GM12878 (cell line): ENCODE data around the gene C1QTNF12. TPM values are rescaled to one million over a fixed set of nuclear protein-coding genes. Genes with fewer than 3 reads are reported as not detected.
A peak's percentile ranks its signal among the peaks of the same experiment; 100 is the strongest.

Source experiments
- ATAC-seq: fragments of 200-7000 bp; cut with Tn5 transposase; 3 replicates; pipeline ENCODE4 v1.9.1; 2020; ENCODE audit warnings: mild to moderate bottlenecking, moderate library complexity
- BruUV-seq: library from RNA; stranded (reverse); fragments of 400-500 nt; replicated peaks from 2 replicates; lab custom pipeline; 2021; lab: Mats Ljungman, UMichigan
- CTCF ChIA-PET: fragments of 300-600 bp; sonication (Branson Sonifier 250); formaldehyde crosslinking; extraction: SDS; loops from one replicate; lab custom pipeline; 2021; ENCODE audit warnings: inconsistent platforms; lab: Yijun Ruan, JAX
- POLR2A ChIA-PET: fragments of 350-600 bp; formaldehyde crosslinking; extraction: SDS; loops from one replicate; lab custom pipeline; 2021; ENCODE audit warnings: inconsistent platforms; lab: Charles Lee
- RAD21 ChIA-PET: fragments of 300-600 bp; sonication (Branson Sonifier 250); formaldehyde crosslinking; loops from one replicate; lab custom pipeline; 2023; ENCODE audit warnings: antibody characterized with exemption; ENCODE audit not compliant: unreplicated experiment; lab: Charles Lee
- SMC1A ChIA-PET: fragments of 300-600 bp; sonication (Branson Sonifier 250); formaldehyde crosslinking; loops from one replicate; lab custom pipeline; 2023; ENCODE audit not compliant: unreplicated experiment, uncharacterized antibody; lab: Charles Lee
- DNase-seq: peaks from one replicate; pipeline ENCODE4 v3.0.0-alpha.2; 2011; ENCODE audit warnings: low read depth, low spot score
- FAIRE-seq: peaks from 3 replicates; lab custom pipeline; 2011; peaks lifted over from hg19 to GRCh38; lab: Jason Lieb, UNC
- H2AFZ ChIP-seq: 2 replicates; pipeline ENCODE4 v1.6.0; 2011; ENCODE audit warnings: low read depth, low read length, control low read depth; ENCODE audit not compliant: control insufficient read depth
- H3K27ac ChIP-seq: 2 replicates; pipeline ENCODE4 v1.5.1; 2011; ENCODE audit warnings: control low read depth; ENCODE audit not compliant: control insufficient read depth, insufficient read depth
- H3K27me3 ChIP-seq, 2 experiments: replicated peaks in 1 of 2; 2 replicates each; pipeline versions ENCODE4 v1.6.0 to v1.6.1; 2011; ENCODE audit warnings: low read length in 1 of 2; ENCODE audit not compliant: control insufficient read depth in 2 of 2, insufficient read depth in 2 of 2
- H3K36me3 ChIP-seq, 2 experiments: 2 replicates each; pipeline ENCODE4 v1.5.1; 2011; ENCODE audit warnings: low read length in 1 of 2; ENCODE audit not compliant: control insufficient read depth in 2 of 2, insufficient read depth in 2 of 2
- H3K4me1 ChIP-seq: 2 replicates; pipeline ENCODE4 v1.6.1; 2011; ENCODE audit warnings: mild to moderate bottlenecking, low read length, moderate library complexity, mixed read lengths; ENCODE audit not compliant: control insufficient read depth, insufficient read depth
- H3K4me2 ChIP-seq: 2 replicates; pipeline ENCODE4 v1.6.0; 2011; ENCODE audit warnings: control low read depth; ENCODE audit not compliant: control insufficient read depth, insufficient read depth
- H3K4me3 ChIP-seq: fragments of 200-600 bp; sonication (generic); 2 replicates; pipeline ENCODE4 v1.5.1; 2016
- H3K79me2 ChIP-seq: 2 replicates; pipeline ENCODE4 v1.6.0; 2011; ENCODE audit warnings: low read length; ENCODE audit not compliant: control insufficient read depth, insufficient read depth
- H3K9ac ChIP-seq: 2 replicates; pipeline ENCODE4 v1.8.0; 2011; ENCODE audit warnings: low read length, control low read depth, mixed read lengths; ENCODE audit not compliant: control insufficient read depth, insufficient read depth
- H3K9me3 ChIP-seq: replicated peaks from 3 replicates; pipeline ENCODE4 v1.5.1; 2011; ENCODE audit warnings: mild to moderate bottlenecking, low read length; ENCODE audit not compliant: control insufficient read depth, insufficient read depth
- H4K20me1 ChIP-seq: 2 replicates; pipeline ENCODE4 v1.6.0; 2011; ENCODE audit not compliant: control insufficient read depth, insufficient read depth
- BCLAF1 ChIP-seq: fragments of 450-650 bp; IDR thresholded peaks from 2 replicates; pipeline ENCODE4 v1.6.1; 2017; ENCODE audit warnings: antibody characterized with exemption, mild to moderate bottlenecking, moderate library complexity
- CBX5 ChIP-seq: sonication (generic); IDR thresholded peaks from 2 replicates; pipeline ENCODE4 v1.6.1; 2016; ENCODE audit warnings: low read depth, moderate library complexity, mild to moderate bottlenecking, inconsistent platforms
- ELK1 ChIP-seq: IDR thresholded peaks from 2 replicates; pipeline ENCODE4 v1.6.1; 2012; ENCODE audit warnings: low read depth, low read length, improper control_type of control experiment
- GABPA ChIP-seq: IDR thresholded peaks from 2 replicates; pipeline ENCODE4 v1.6.1; 2014; ENCODE audit warnings: antibody characterized with exemption, low read depth, mild to moderate bottlenecking, inconsistent platforms
- HSF1 ChIP-seq: fragments of 150-350 bp; IDR thresholded peaks from 2 replicates; pipeline ENCODE4 v1.6.1; 2014; ENCODE audit warnings: mild to moderate bottlenecking, low read depth, low read length
- IKZF2 ChIP-seq, 2 experiments: fragments of 450-650 bp; IDR thresholded peaks; 2 replicates each; pipeline ENCODE4 v1.6.1; 2017; ENCODE audit warnings: mild to moderate bottlenecking in 2 of 2, moderate library complexity in 2 of 2
- KDM1A ChIP-seq: fragments of 200-600 bp; sonication (generic); IDR thresholded peaks from 2 replicates; pipeline ENCODE4 v1.6.1; 2016; ENCODE audit warnings: borderline replicate concordance
- MEF2A ChIP-seq: IDR thresholded peaks from 2 replicates; pipeline ENCODE4 v1.6.1; 2011; ENCODE audit warnings: low read depth, mild to moderate bottlenecking, low read length, moderate library complexity; ENCODE audit not compliant: insufficient read depth
- MXI1 ChIP-seq: fragments of 150-350 bp; IDR thresholded peaks from 2 replicates; pipeline ENCODE4 v1.6.1; 2011; ENCODE audit warnings: low read depth, mild to moderate bottlenecking, inconsistent platforms, low read length, improper control_type of control experiment
- SIX5 ChIP-seq: IDR thresholded peaks from 2 replicates; pipeline ENCODE4 v1.6.1; 2011; ENCODE audit warnings: mild to moderate bottlenecking, low read depth, low read length, moderate library complexity; ENCODE audit not compliant: severe bottlenecking
- TCF7 ChIP-seq: IDR thresholded peaks from 2 replicates; pipeline ENCODE4 v1.6.1; 2014; ENCODE audit warnings: antibody characterized with exemption, borderline replicate concordance
- YY1 ChIP-seq: IDR thresholded peaks from 2 replicates; pipeline ENCODE4 v1.6.1; 2011; ENCODE audit warnings: low read depth, mild to moderate bottlenecking, low read length
- ZSCAN29 ChIP-seq: fragments of 450-650 bp; IDR thresholded peaks from 2 replicates; pipeline ENCODE4 v1.6.1; 2017; ENCODE audit warnings: mild to moderate bottlenecking, moderate library complexity
- WGBS: methylation state at CpG from one replicate; pipeline ENCODE4 v1.1.6; 2016; ENCODE audit warnings: low lambda C conversion rate; ENCODE audit not compliant: insufficient replicate concordance, insufficient coverage; ENCODE audit errors: missing lambda C conversion rate; 5-methylcytosine and 5-hydroxymethylcytosine counted together
- in situ Hi-C: fragments of 300-500 bp; cut with MboI; formaldehyde crosslinking; loops from 9 replicates; pipeline ENCODE4 v1.14.3; 2018; ENCODE audit warnings: mixed read lengths
- intact Hi-C: fragments of 100-400 bp; cut with micrococcal nuclease; formaldehyde crosslinking; loops from one replicate; pipeline ENCODE4 v1.14.2; 2022; ENCODE audit not compliant: unreplicated experiment
- polyA plus RNA-seq, 11 experiments: library from polyadenylated mRNA; depleted of rRNA in 4 of 11; unstranded in 6 of 11; stranded (reverse) in 5 of 11; fragments of >200 nt; fragmentation: Nextera tagmentation in 4 of 11; fragmentation: Illumina TruSeq in 1 of 11; extraction: Ambion mirVana in 4 of 11; extraction: Trizol in 1 of 11; gene quantifications; 1 replicate in 1 of 11; 2 replicates in 10 of 11; pipeline versions ENCODE4 v1.2.1 to v1.2.3, GENCODE V29; 2011 to 2016; ENCODE audit warnings: inconsistent platforms in 2 of 11, missing spikeins in 2 of 11, low read depth in 1 of 11
- total RNA-seq, 4 experiments: library from RNA; depleted of rRNA in 3 of 4; stranded (reverse); fragments of >200 nt in 3 of 4; fragmentation: Illumina TruSeq in 1 of 4; extraction: Trizol in 1 of 4; gene quantifications; 2 replicates each; pipeline versions ENCODE4 v1.2.1 to v1.2.3, GENCODE V29; 2013 to 2021

C1QTNF12 gene
- total and polyA plus RNA-seq, 10 of the 15 experiments (the other 5 are each of a cell fraction or from before 2014, with no cell fraction given) = 0.17 to 1.0 (median 0.31) TPM; not detected in 5

GRCh38 chr1:1256956-1257871 is 10.7 kb upstream of the C1QTNF12 start (continued):
- TF ChIP-seq SIX5 (no peak), HSF1 (no peak), IKZF2 (IDR thresholded peaks at IDR 0.05) (no peak), ZSCAN29 (no peak), TCF7 (no peak), CBX5 (no peak), KDM1A (no peak), ELK1 (no peak)

- Histone ChIP-seq H3K27me3 (no peaks in the 10 kb centered on the region), H3K27ac (no peak overlapping the region), H3K4me2 (no peak overlapping the region), H2AFZ (no peak overlapping the region), H3K36me3 (peaks cover 3 to 16% of the 10 kb centered on the region in 2 experiments; a peak in 3 of 4 replicates), H3K79me2 (no peaks in the 10 kb centered on the region), H4K20me1 (no peaks in the 10 kb centered on the region), H3K9me3 (no peaks in the 10 kb centered on the region), H3K4me3 (no peak overlapping the region), H3K9ac (no peak overlapping the region), H3K4me1 (peaks cover 9% of the 10 kb centered on the region)
- TSS peak; percentile 57 for BruUV-seq
- WGBS = 90% methylated on average over 10 of the region's 10 CpGs
- ChIA-PET RAD21 (no interaction called here), CTCF (interaction anchor here (1.2 kb wide), 1 partner anchor 133 kb away, joined by 5 read pairs; no protein-coding TSS in a partner anchor), SMC1A (no interaction called here), POLR2A (interaction anchor here (1.2 kb wide), 1 partner anchor 18 kb away, joined by 3 read pairs; the partner anchor contains the start of gene UBE2J2)
- intact Hi-C loops = no loop called here
- FAIRE-seq (no peak), ATAC-seq (no peak), DNase-seq (no peak)
- in situ Hi-C loops = no loop called here
- no peak for TF ChIP-seq MEF2A
- TF ChIP-seq BCLAF1 = no peak
- TF ChIP-seq MXI1 = no peak
- TF ChIP-seq YY1 = no peak
- TF ChIP-seq GABPA = no peak
Measured at GRCh38 chr1:1255611-1256010, 9.1 kb upstream of the C1QTNF12 start.
